ENCODE results near the gene DYNLT5. TPM values are rescaled to one million over a fixed set of nuclear protein-coding genes. Genes with fewer than 3 reads are reported as not detected.

DYNLT5 gene
- total RNA-seq, 1 donor from 2014 or later, result 1.2 TPM

GRCh38 chr1:66751160-66751559, 1.1 kb upstream of the DYNLT5 start:
- peaks cover 6 to 9% of the 10 kb centered on the region in 2 donors for H3K4me1 ChIP-seq
- no peaks in the 10 kb centered on the region for H3K27me3 ChIP-seq
- no peak overlapping the region for H3K4me3 ChIP-seq
- H3K9me3 ChIP-seq, result no peaks in the 10 kb centered on the region
- TF ChIP-seq CTCF (IDR thresholded peaks at IDR 0.05), result no peak
- no peaks in the 10 kb centered on the region for H3K36me3 ChIP-seq
- no peak overlapping the region for H3K27ac ChIP-seq
- DNase-seq (ENCODE audit: low spot score in 2 of 2), result no peak
- intact Hi-C loops (cut with DNase I), result no loop called here

GRCh38 chr1:66752671-66753371, 562 bp downstream of the DYNLT5 start:
- no peak for DNase-seq (ENCODE audit: low spot score in 2 of 2)
- H3K27me3 ChIP-seq, result no peaks in the 10 kb centered on the region
- intact Hi-C loops (cut with DNase I), result no loop called here
- H3K4me1 ChIP-seq, result peaks cover 6 to 9% of the 10 kb centered on the region in 2 donors
- peak overlapping the region; percentile 48 to 70 for H3K4me3 ChIP-seq
- no peaks in the 10 kb centered on the region for H3K9me3 ChIP-seq
- no peaks in the 10 kb centered on the region for H3K36me3 ChIP-seq
- peak overlapping the region in 1 of 2 donors; percentile 2 for H3K27ac ChIP-seq
- no peak for TF ChIP-seq CTCF (IDR thresholded peaks at IDR 0.05)

- Histone ChIP-seq H3K4me1 (peaks cover 0 to 3% of the 10 kb centered on the region in 2 donors), H3K27ac (no peak overlapping the region), H3K27me3 (no peaks in the 10 kb centered on the region), H3K4me3 (no peak overlapping the region), H3K9me3 (no peaks in the 10 kb centered on the region), H3K36me3 (no peaks in the 10 kb centered on the region)
- TF ChIP-seq CTCF (IDR thresholded peaks at IDR 0.05), result no peak
- intact Hi-C loops (cut with DNase I), result no loop called here
- DNase-seq (ENCODE audit: low spot score in 2 of 2), result no peak
These were observed 5.5 kb downstream of the DYNLT5 start for GRCh38 chr1:66757722-66758240.

GRCh38 chr1:66758241-66758755, 6.0 kb downstream of the DYNLT5 start:
- no peak overlapping the region for H3K27ac ChIP-seq
- no peaks in the 10 kb centered on the region for H3K4me1 ChIP-seq
- no peak for DNase-seq (ENCODE audit: low spot score in 2 of 2)
- H3K36me3 ChIP-seq, result no peaks in the 10 kb centered on the region
- intact Hi-C loops (cut with DNase I), result no loop called here
- H3K9me3 ChIP-seq, result no peaks in the 10 kb centered on the region
- no peaks in the 10 kb centered on the region for H3K27me3 ChIP-seq
- TF ChIP-seq CTCF (IDR thresholded peaks at IDR 0.05), result no peak
- H3K4me3 ChIP-seq, result no peak overlapping the region

GRCh38 chr1:66760506-66760905, 8.2 kb downstream of the DYNLT5 start:
- intact Hi-C loops (cut with DNase I), result loop anchor here (10.0 kb wide), 1 partner anchor 234 kb away; no protein-coding TSS in a partner anchor
- Histone ChIP-seq H3K27ac (no peak overlapping the region), H3K4me1 (no peaks in the 10 kb centered on the region), H3K9me3 (no peaks in the 10 kb centered on the region), H3K27me3 (no peaks in the 10 kb centered on the region), H3K4me3 (no peak overlapping the region), H3K36me3 (no peaks in the 10 kb centered on the region)
- TF ChIP-seq CTCF (IDR thresholded peaks at IDR 0.05), result no peak
- DNase-seq (ENCODE audit: low spot score in 2 of 2), result no peak

All from ascending aorta (tissue), 2 donors.